GM12878 (cell line): ENCODE measurements around the gene HYCC2.

Experiments used
- BMI1 ChIP-seq: fragments of 450-650 bp; IDR thresholded peaks from 2 replicates; pipeline ENCODE4 v1.6.1; 2016; ENCODE audit warnings: mild to moderate bottlenecking, moderate library complexity, borderline replicate concordance
- BRCA1 ChIP-seq: IDR thresholded peaks from 2 replicates; pipeline ENCODE4 v1.6.1; 2011; ENCODE audit warnings: low read depth, low read length, improper control_type of control experiment
- CREM ChIP-seq: IDR thresholded peaks from 2 replicates; pipeline ENCODE4 v1.6.1; 2014; ENCODE audit warnings: antibody characterized with exemption, low read depth
- EZH2 ChIP-seq: IDR thresholded peaks from 2 replicates; pipeline ENCODE4 v1.6.1; 2012; ENCODE audit warnings: low read depth, mild to moderate bottlenecking, control low read depth, inconsistent platforms, low read length, borderline replicate concordance; ENCODE audit not compliant: control insufficient read depth
- FOXM1 ChIP-seq: IDR thresholded peaks from 2 replicates; pipeline ENCODE4 v1.6.1; 2012; ENCODE audit warnings: low read depth, mild to moderate bottlenecking, inconsistent platforms, low read length, moderate library complexity
- MYB ChIP-seq: fragments of 150-350 bp; IDR thresholded peaks from 2 replicates; pipeline ENCODE4 v1.6.1; 2014; ENCODE audit warnings: mild to moderate bottlenecking, low read depth, low read length, borderline replicate concordance
- NFYB ChIP-seq: IDR thresholded peaks from 2 replicates; pipeline ENCODE4 v1.6.1; 2011; ENCODE audit warnings: low read depth, mild to moderate bottlenecking, low read length, improper control_type of control experiment, moderate library complexity; ENCODE audit not compliant: insufficient read depth
- POLR2A ChIP-seq: IDR thresholded peaks from 2 replicates; pipeline ENCODE4 v1.6.1; 2011; ENCODE audit warnings: low read depth, mild to moderate bottlenecking, low read length
- RFX5 ChIP-seq: IDR thresholded peaks from 2 replicates; pipeline ENCODE4 v1.6.1; 2011; ENCODE audit warnings: low read depth, low read length, improper control_type of control experiment
- SMC3 ChIP-seq: IDR thresholded peaks from 2 replicates; pipeline ENCODE4 v1.6.1; 2011; ENCODE audit warnings: low read length, improper control_type of control experiment, borderline replicate concordance
- TCF3 ChIP-seq: IDR thresholded peaks from 2 replicates; pipeline ENCODE4 v1.6.1; 2012; ENCODE audit warnings: low read depth, mild to moderate bottlenecking, low read length, borderline replicate concordance; ENCODE audit not compliant: insufficient read depth
- TF ChIP-seq, protein P1 (sequence below), 3 experiments: IDR thresholded peaks in 2 of 3; conservative IDR thresholded peaks in 1 of 3; 2 replicates each; pipeline ENCODE4 v1.5.1; 2011; ENCODE audit warnings: low read depth in 3 of 3, low read length in 3 of 3, mild to moderate bottlenecking in 3 of 3, control low read depth in 2 of 3, moderate library complexity in 2 of 3, inconsistent platforms in 1 of 3, mixed read lengths in 1 of 3; ENCODE audit not compliant: control insufficient read depth in 2 of 3, insufficient read depth in 1 of 3; ENCODE audit errors: extremely low read depth in 1 of 3
- TF ChIP-seq, protein P2 (sequence below): IDR thresholded peaks from 2 replicates; pipeline ENCODE4 v1.6.1; 2012; ENCODE audit warnings: low read depth, low read length, improper control_type of control experiment
- TF ChIP-seq, protein P3 (sequence below): fragments of 450-650 bp; formaldehyde crosslinking; IDR thresholded peaks from 2 replicates; pipeline ENCODE4 v1.5.0; 2022; ENCODE audit warnings: mild to moderate bottlenecking, missing genetic modification characterization

DNA sequence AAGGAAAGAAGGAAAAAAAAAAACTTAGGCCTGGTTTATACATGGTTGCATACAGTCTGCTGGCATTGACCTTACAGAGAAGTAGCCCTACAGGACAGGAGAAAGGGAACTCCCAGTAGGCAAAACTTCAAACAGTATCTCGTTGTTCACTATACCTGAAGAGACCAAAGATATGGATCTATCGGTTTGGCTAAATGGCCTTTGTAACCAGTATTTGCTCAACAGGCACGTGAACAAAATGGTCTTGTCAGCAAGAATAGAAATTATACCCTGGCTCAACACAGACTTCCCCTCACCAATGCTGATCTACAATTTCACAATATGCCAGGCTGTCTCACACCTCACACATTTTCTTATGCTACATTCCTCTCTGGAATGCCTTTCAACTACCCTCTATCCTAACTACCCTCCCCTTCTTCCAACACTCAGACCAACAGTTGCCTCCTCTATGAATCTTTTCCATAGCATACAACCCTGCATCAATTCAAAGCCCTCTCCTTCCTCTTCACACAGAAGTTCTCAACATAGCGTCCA is 13.7 kb downstream of the HYCC2 start:
- no peak for TF ChIP-seq NFYB
- TF ChIP-seq, protein P1, sequence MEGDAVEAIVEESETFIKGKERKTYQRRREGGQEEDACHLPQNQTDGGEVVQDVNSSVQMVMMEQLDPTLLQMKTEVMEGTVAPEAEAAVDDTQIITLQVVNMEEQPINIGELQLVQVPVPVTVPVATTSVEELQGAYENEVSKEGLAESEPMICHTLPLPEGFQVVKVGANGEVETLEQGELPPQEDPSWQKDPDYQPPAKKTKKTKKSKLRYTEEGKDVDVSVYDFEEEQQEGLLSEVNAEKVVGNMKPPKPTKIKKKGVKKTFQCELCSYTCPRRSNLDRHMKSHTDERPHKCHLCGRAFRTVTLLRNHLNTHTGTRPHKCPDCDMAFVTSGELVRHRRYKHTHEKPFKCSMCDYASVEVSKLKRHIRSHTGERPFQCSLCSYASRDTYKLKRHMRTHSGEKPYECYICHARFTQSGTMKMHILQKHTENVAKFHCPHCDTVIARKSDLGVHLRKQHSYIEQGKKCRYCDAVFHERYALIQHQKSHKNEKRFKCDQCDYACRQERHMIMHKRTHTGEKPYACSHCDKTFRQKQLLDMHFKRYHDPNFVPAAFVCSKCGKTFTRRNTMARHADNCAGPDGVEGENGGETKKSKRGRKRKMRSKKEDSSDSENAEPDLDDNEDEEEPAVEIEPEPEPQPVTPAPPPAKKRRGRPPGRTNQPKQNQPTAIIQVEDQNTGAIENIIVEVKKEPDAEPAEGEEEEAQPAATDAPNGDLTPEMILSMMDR (IDR thresholded peaks at IDR 0.05 in 2 of 3, conservative IDR thresholded peaks at IDR 0.05 in 1 of 3; ENCODE audit: control insufficient read depth in 2 of 3, extremely low read depth in 1 of 3, insufficient read depth in 1 of 3, low read depth in 3 of 3, low read length in 3 of 3): no peak
- no peak for TF ChIP-seq RFX5
- no peak for TF ChIP-seq SMC3
- no peak for TF ChIP-seq MYB
- TF ChIP-seq, protein P2, sequence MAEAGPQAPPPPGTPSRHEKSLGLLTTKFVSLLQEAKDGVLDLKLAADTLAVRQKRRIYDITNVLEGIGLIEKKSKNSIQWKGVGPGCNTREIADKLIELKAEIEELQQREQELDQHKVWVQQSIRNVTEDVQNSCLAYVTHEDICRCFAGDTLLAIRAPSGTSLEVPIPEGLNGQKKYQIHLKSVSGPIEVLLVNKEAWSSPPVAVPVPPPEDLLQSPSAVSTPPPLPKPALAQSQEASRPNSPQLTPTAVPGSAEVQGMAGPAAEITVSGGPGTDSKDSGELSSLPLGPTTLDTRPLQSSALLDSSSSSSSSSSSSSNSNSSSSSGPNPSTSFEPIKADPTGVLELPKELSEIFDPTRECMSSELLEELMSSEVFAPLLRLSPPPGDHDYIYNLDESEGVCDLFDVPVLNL: no peak
- no peak for TF ChIP-seq BRCA1
- no peak for TF ChIP-seq EZH2
- no peak for TF ChIP-seq TCF3
- no peak for TF ChIP-seq BMI1
- TF ChIP-seq, protein P3, sequence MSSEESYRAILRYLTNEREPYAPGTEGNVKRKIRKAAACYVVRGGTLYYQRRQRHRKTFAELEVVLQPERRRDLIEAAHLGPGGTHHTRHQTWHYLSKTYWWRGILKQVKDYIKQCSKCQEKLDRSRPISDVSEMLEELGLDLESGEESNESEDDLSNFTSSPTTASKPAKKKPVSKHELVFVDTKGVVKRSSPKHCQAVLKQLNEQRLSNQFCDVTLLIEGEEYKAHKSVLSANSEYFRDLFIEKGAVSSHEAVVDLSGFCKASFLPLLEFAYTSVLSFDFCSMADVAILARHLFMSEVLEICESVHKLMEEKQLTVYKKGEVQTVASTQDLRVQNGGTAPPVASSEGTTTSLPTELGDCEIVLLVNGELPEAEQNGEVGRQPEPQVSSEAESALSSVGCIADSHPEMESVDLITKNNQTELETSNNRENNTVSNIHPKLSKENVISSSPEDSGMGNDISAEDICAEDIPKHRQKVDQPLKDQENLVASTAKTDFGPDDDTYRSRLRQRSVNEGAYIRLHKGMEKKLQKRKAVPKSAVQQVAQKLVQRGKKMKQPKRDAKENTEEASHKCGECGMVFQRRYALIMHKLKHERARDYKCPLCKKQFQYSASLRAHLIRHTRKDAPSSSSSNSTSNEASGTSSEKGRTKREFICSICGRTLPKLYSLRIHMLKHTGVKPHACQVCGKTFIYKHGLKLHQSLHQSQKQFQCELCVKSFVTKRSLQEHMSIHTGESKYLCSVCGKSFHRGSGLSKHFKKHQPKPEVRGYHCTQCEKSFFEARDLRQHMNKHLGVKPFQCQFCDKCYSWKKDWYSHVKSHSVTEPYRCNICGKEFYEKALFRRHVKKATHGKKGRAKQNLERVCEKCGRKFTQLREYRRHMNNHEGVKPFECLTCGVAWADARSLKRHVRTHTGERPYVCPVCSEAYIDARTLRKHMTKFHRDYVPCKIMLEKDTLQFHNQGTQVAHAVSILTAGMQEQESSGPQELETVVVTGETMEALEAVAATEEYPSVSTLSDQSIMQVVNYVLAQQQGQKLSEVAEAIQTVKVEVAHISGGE (CRISPR knock-in tag): no peak
- TF ChIP-seq FOXM1: no peak
- TF ChIP-seq CREM: no peak
- TF ChIP-seq POLR2A: no peak
